SKM-1 treated with dmso at 0.1 percent for 144 hours (cell line): ENCODE results near the gene COL6A1.
"Not testable (repeated sequence)": the region's sequence is repeated elsewhere in the genome, so short reads cannot be mapped to it uniquely, and the experiment has no call there.

ENCODE experiments used
- DNase-seq: peaks from one replicate; lab custom pipeline; 2025; ENCODE audit not compliant: unreplicated experiment; lab: John Stamatoyannopoulos, UW

The COL6A1 gene

GRCh38 chr21:46046906-46047305 lies 65.3 kb downstream of the COL6A1 start:
- DNase-seq: not testable (repeated sequence)

- no peak for DNase-seq
Observed at GRCh38 chr21:46048926-46049889, 67.6 kb downstream of the COL6A1 start.

- DNase-seq: no peak
Observed at GRCh38 chr21:46049890-46050667, 68.5 kb downstream of the COL6A1 start.

- no peak for DNase-seq
Observed at GRCh38 chr21:46050668-46051378, 69.3 kb downstream of the COL6A1 start.

- DNase-seq: no peak
Observed at GRCh38 chr21:46051379-46051770, 69.8 kb downstream of the COL6A1 start.

GRCh38 chr21:46051821-46052675 lies 70.5 kb downstream of the COL6A1 start:
- DNase-seq: no peak

- DNase-seq: no peak
Observed at GRCh38 chr21:46052703-46053651, 71.4 kb downstream of the COL6A1 start.

GRCh38 chr21:46054031-46054430 lies 72.5 kb downstream of the COL6A1 start:
- no peak for DNase-seq

GRCh38 chr21:46054451-46054881 lies 72.9 kb downstream of the COL6A1 start:
- no peak for DNase-seq
